GM18909 (cell line): Measurements from ENCODE around the gene FXYD6.
"Not testable (repeated sequence)": the region's sequence is repeated elsewhere in the genome, so short reads cannot be mapped to it uniquely, and the experiment has no call there.

ENCODE experiments used
- ATAC-seq: cut with Tn5 transposase; IDR thresholded peaks from one replicate; pipeline ENCODE4 v1.9.1; 2021; ENCODE audit warnings: mild to moderate bottlenecking; ENCODE audit not compliant: unreplicated experiment, poor library complexity

FXYD6 gene

DNA sequence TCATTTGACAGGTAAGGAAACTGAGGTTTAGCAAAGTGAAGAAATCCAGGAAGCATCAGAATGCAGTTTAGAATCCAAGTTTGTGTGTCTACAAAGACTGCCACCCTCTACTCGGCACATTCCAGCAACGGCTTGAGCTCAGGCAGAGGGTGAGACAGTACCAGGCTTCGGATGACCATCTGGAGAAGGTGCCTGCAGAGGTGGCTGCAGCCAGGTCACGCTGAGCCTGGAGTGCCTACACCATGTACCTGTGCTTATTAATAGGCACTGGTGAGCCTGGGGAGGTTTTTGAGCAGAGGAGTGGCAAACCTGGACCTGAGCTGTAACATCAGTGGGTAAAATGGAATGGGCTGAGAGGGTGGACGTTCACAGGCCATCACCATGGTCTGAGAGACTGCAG, 4.7 kb downstream of the FXYD6 start:
- no peak for ATAC-seq

DNA sequence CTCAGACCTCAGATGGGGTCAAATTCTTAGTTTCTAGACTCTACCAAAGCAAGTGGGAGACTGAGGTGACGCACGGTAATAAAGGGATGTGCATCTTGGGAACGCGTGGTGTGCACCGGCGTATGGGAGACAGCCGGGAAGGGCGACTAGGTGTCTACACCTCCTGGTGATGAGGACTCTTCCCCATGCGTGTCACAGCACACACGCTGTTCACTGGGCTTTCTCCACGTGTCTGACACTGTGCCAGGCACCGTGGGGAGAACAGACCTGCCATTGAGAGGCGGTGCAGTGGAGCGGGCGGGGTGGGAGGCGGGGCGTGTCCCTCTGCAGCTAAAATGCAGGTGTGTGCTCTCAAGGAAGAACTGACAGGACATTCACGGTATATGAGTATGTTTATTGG, 5.3 kb downstream of the FXYD6 start:
- no peak for ATAC-seq

DNA sequence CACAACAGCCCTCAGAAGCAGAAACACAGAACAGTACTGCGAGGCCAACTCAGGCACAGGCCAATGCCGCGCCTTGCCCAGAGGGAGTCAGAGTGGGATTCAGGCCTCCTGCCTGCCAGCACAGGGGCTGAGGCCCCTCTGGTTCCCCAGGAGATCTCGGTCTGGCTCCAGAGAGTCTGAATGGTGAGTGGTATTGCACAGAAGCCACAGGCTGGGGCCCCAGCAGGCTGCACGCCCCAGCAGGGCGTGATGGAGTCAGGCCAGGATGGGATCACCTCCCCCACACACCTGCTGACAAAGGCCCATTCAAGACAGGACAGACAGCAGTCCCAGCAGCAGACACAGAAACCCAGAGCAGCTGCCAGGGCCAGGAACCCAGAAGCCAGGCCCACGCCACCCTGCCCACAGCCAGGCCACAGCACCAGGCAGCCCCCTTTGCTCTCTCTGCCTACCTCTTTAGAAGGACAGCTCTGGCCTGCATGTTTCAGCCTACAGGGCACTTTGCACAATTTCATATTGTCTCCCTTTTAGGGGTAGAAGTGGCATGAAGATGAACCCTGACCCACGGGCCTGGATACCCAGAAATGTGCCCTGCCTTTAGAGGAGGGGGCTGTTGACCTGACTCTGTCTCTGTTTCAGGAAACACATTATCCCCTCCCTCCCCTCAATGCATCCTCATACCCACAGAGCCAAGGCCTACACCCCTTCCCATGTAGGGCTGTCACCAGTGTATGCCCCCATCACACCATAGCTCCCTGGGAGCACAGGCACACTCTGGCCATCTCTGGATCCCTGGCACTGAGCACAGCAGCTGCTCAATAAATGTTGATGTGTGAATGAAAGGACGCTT, 6.1 kb downstream of the FXYD6 start:
- no peak for ATAC-seq

DNA sequence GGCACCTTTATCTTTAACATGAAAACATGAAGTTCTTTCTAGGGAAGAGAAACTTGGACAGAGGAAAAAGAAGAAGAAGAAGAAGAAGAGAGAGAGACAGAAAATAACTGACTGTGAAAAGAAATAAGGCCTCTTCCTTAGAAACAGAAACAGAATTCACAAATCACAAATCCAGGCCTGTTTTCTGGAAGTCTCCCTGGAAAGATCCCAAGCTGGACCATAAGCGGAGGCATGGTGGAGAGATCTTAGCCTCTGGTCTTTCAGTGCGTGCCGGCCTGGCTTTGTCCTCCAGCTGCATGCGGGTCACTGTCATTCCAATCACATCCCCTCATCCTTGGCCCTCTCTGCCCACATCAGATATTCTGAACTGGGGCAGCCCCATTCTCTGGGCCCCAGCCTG, 6.9 kb downstream of the FXYD6 start:
- no peak for ATAC-seq

DNA sequence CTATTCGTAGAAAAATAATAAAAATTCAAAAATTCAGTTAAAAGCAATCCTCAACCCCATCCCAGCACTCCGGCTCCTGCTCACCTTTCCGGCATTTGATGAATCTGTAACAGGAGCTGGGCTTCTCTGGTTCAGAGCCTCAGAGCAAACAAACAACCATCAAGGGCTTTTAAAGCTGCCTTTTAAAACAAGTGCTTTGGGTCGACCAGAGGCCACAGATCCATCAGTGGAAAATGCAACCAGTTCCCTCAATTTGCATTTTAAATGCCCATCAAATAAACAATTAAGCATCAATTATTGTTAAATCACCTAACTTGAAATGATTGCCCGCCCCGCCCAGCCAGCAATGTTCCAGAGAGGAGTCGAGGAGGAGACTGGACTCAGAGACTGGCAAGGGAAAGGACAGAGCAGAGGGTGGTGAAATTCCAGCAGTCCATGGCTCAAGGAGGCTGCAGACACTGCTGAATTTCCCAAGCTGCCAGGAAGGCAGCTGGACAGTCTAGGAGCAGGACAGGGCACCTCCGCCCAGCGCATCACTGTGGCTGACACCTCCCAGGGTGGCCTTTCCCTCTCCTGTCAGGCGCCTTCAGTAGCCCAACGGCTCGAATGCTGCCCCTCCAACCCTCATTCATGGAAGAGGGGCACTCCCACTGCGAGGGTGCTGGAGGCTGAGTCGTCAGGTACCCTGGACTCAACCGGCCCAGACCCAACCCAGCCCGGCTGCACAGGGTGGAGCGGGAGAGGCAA, 7.5 kb downstream of the FXYD6 start:
- ATAC-seq: no peak

DNA sequence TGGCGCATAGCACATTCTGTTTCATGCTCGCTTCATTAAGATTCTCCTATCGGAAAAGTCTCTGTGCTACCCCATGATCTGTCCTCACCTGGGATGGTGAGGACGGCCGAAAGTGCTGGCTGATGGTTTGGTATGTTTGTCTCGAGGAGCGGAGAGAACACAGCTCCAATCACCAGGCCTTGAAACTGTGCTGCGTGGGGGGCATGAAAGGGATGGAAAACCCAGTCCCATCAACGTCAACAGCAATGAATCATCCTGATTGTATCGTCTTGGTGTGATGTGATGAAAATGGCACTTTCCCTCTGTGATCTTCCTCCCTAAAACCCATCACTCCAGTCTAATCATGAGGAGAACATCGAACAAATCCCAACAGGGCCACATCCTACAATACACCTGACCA, 8.4 kb downstream of the FXYD6 start:
- no peak for ATAC-seq

DNA sequence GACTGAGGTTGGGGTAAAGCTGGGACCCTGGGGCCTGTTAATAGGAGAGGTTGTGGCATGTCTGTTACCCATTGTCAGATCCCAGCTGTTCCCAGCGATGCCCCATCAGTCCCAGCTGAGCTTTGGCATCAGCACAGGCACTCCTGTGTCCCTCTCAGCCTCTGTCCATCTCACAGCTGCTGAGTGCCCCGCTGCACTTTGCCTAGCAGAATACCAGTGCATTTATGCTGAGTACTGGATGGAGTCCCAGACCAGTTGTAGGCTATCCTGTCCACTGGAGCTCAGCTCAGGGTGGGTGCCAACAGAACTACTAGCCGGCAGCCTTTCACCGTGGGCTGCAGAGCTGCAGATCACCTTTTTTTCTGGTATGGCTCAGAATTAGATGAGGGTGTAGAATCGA, 9.9 kb downstream of the FXYD6 start:
- ATAC-seq: no peak

DNA sequence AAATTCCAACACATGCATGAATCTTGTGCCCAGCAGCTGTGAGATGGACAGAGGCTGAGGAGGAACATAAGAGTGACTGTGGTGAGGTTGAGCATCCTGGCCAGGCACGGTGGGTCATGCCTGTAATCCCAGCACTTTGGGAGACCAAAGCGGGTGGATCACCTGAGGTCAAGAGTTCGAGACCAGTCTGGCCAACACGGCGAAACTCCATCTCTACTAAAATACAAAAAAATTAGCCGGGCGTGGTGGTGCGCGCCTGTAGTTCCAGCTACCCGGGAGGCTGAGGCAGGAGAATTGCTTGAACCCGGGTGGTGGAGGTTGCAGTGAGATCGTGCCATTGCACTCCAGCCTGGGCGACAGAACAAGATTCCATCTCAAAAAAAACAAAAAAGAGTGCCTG, 10.9 kb downstream of the FXYD6 start:
- ATAC-seq: not testable (repeated sequence)

DNA sequence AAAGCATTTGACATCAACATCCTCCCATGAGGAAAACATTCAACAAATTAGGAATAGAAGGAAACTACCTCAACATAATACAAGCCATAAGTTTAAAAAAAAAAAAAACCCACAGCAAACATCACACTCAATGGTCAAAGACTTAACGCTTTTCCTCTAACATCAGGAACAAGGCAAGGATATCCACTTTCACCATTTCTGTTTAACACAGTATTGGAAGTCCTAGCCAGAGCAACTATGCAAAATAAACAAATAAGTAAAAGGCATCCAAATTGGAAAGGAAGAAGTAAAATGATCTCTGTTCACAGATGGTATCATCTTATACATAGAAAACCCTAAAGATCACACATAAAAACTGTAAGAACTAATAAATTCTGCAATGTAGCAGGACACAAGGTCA, 13.1 kb downstream of the FXYD6 start:
- no peak for ATAC-seq

DNA sequence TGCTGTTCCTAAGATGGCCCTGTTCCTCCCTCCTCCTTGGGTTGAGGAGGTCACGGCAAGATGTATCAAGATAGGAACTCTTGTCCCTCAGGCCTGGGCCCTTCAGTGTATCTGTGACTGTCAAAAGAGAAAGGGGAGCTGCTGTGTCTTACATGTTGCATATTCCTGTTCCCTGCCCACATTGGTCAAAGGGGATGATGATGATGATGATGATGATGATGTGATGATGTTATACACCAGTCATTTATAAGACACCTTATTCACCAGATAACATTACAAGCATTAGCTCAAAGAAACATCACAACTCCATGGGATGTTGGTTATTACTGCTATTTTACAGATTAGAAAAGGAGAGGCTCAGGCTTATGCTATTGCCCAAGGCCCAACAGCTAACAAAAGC, 13.7 kb downstream of the FXYD6 start:
- ATAC-seq: no peak

DNA sequence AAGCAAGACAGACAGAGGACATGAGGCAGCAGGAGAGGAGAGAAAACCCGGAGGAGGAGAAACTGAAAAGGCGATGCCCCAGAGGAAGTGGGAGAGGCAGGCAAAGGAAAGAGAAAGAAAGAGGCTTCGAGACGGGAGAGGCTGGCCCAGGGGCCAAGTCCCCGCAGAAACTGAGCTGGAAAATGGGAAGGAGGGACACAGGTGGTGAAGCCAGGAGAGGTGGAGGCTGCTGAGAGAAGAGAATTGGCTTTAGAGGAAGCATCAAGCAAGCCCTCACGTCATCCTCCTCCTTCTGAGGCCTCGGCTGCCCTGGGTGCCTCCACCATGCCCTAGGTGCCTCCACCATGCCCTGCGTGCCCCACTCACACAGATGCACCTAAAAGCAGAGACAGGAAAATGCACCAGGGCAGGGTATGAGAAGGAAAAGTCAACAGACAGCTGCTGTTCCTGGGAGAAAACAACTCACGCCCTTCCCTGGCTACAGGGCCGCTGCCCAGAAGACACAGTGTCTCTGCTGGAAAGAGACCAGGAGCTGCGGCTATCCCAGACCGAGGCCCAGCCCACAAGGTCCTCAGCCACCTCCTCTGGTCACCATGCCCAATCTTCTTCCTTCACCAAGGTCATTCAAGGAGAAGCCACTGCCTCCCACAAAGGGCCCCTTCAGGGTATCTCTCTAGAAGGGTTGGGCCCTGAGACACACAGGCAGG, 14.3 kb downstream of the FXYD6 start:
- no peak for ATAC-seq

DNA sequence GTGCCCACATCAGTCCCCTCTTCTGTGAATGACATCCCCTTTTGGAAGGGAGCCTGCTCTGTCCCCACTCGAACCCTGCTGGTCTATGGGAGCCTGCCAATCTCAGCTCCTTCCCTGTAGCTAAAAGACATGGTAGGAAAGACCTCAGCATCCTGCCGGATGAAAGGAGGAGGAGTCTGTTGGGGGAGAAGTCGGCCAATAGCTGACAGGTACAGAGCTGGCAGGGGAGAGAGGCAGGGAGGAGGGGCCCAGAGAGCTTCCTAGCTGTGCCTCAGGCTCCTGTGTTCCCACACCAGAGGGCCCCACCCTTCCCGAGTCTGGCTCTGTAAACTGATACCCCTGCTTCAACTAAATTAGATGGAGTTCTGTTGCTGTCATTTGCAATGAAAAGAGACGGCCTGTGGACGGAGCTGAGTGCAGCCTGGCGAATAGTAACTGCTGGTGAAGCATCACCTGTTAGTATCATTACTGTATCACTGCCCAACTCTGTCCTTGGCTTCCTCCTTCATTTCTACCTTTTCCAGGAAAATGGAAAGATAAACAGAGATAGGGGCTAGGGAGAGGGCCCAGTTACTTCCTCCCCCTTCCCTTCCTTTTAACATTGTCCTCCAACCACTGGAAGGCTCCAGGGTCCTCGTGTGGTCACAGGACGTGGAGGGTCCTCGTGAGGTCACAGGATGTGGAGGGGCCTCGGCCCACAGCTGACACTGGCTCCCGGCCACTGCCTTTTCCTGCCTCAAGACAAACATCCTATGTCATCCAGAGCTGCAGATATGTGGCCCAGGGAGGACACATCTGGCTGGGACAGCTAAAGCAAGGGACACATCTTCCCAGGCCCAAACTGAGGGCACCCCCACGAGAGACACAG, 15.1 kb downstream of the FXYD6 start:
- no peak for ATAC-seq

DNA sequence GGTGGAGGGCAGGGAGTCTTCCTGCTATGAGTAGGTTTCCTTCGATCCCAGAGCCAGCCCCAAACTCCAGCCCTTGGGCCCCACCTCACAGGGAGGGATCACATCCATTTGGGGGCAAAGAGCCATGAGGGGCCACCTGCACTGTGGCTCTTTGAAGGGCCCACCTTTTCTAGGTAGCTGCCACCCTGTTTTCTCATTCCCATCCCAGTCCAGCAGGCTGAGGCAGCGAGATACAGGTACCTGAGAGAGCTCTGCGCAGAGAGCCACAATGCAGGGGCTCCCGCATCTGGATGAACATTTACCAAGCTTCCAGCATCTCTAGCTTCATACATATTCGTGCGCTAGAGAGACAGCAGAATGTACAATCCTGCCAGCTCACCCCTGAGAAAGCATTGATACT, 16.3 kb downstream of the FXYD6 start:
- ATAC-seq: no peak

DNA sequence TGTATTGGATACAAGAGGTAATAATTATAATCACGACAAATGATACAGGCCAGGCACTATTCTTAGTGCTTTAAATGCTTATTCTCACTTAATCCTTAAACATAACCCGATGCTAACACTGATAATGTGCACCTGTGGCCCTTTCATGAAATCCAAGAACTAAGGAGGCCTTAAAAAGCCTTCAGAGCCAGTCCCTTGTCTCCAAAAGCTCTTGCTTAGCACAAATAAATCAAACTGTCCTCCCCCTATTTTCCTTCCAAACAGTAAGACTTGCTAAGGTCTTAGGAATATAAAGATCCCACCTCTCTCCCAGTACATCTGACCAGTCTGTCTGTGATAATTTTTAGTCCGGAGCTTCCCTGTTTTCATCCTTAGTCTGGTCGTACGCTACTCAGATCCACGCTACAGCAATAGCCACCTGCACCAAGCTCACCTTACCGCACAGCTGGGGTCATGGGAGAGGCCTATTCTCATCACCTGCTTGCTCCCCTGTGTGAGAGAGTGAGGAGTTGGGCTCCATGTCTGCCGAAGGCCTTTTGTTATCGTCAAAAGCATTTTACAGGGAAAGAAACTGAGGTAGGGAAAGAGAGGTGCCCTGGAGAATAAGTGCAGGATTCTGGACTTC, 16.9 kb downstream of the FXYD6 start:
- ATAC-seq: no peak

DNA sequence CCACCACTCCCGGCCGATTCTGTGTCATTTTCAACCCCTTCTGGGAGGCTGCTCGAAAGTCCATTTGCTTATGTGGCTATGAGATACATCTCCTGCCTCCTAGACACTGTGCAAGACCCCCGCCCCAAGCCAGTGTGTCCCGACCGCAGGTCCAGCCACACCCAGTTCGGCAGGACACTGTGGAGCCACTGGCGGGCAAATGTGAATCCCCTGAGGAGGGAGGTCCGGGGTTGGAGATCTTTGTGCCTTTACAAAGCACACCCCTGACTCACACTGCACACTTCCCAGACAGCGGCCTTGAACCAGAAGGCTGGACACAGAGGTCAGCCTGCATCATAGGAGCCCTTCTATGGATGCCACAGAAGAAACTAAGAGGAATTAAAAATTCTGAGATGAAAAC, 17.4 kb downstream of the FXYD6 start:
- no peak for ATAC-seq

DNA sequence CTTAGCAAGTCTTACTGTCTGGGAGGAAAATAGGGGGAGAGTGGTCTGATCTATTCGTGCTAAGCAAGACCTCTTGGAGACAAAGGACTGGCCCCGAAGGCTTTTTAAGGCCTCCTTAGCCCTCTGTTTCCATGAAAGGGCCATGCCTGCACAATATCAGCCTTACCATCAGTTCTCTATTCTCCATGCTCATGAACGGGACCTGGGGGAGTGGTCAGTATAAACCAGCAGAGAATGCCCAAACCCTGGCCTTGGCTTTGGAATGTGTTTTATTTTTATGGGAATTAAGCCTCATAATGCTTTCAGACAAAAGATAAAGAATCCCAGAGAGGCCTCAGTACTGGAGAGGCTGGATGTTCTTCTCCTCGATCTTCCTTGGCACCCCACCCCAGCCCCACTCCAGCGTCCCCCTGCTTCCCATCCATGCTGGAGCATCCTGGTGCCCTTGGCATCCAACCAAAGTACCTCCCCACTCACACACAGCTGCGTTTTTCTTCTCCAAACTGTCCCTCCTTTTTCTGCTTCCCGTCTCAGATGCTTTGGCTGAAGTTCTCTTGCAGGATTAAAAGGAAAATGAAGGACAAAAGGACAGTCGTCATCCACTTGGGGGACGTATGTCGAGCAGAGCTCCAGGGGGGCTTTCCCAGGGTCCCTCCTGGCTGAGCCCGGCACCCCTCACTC, 18.6 kb downstream of the FXYD6 start:
- no peak for ATAC-seq

DNA sequence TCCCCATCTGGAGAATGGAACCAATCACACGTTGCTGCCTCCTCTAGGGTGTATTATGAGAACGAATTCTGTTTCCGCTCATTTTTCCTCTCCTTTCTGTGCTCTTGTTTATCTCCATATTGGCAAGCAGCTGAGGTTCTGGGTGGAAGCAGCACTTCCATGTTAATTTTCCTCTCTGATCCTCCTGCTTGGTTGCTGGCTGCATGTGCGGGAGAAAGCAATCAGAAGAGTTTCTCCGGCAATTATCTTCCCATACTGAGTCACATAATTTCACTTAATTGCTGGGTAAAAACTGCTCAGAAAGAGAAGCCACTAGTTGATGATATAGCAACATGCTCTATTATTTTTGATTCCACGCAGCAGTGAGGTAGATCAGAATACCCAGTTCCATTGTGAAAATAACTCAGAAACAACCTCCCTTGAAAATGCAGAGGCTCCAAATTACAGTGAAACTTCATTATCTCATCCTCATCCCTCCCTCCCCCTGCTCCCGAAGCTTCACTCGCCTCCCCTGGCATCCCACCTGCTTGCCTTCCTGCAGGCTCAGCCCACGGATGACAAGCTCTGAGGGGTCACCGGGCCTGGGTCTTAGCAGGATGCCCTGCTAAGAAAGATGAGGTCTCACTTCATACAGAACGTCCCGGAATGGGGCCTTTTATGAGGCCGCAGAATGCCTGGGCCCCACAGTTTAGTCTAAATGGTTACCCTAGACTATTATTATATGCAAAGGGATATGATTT, 20.4 kb downstream of the FXYD6 start:
- ATAC-seq: no peak

DNA sequence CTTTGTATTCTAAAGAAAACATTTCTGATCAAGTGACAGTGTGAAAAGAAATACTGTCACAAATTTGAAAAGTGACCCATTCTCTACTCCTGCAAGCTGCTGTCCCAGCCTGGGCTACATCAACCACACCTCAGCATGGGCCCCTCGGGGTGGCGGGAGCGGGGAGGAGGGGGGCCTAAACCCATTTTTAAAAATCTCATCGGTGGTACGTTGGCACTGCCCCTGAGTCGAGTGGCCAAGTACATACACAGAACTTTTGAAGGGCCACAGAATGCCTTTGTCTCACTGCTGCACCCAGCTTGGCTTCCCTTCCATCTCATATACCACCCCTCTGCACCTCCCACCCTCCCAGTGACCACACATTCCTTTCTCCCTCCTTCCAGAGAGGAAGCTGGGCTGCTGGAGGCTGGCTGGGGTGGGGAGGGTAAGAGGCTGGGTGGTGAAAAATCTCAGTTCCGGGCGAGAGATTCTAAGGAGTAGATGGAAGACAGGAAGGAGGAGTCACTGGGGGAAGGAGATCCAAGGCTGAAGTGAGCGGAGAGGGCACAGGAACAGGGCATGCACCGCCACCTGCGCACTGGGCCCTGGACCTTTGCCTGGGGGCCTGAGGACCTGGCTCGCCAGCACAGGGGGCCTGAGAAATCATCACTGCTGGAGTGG, 21.1 kb downstream of the FXYD6 start:
- no peak for ATAC-seq
